HG03520 (cell line): Measurements from ENCODE around the gene HOXA10.

Source experiments
- ATAC-seq: cut with Tn5 transposase; IDR thresholded peaks from one replicate; pipeline ENCODE4 v1.9.1; 2021; ENCODE audit warnings: mild to moderate bottlenecking, moderate library complexity; ENCODE audit not compliant: unreplicated experiment

Gene HOXA10

GRCh38 chr7:27203964-27204594 lies 30.0 kb upstream of the HOXA10 start:
- no peak for ATAC-seq

- no peak for ATAC-seq
These were observed 29.3 kb upstream of the HOXA10 start for GRCh38 chr7:27203365-27203953.

GRCh38 chr7:27202862-27203134 lies 28.7 kb upstream of the HOXA10 start:
- no peak for ATAC-seq

- no peak for ATAC-seq
These were observed 28.1 kb upstream of the HOXA10 start for GRCh38 chr7:27202018-27202861.

GRCh38 chr7:27201580-27202017 lies 27.5 kb upstream of the HOXA10 start:
- no peak for ATAC-seq

- ATAC-seq: no peak
These were observed 26.9 kb upstream of the HOXA10 start for GRCh38 chr7:27200761-27201579.

- ATAC-seq: no peak
These were observed 26.0 kb upstream of the HOXA10 start, which contains the start of gene HOXA13 for GRCh38 chr7:27199849-27200760. TSS of gene HOXA13 (minus strand) at chr7:27200091. CDS start at chr7:27200077, 14 bp downstream.

- ATAC-seq: no peak
These were observed 25.0 kb upstream of the HOXA10 start for GRCh38 chr7:27198871-27199801.

GRCh38 chr7:27198138-27198841 lies 24.2 kb upstream of the HOXA10 start:
- ATAC-seq: no peak

- no peak for ATAC-seq
These were observed 23.3 kb upstream of the HOXA10 start for GRCh38 chr7:27197137-27198042.

GRCh38 chr7:27196287-27196767 lies 22.2 kb upstream of the HOXA10 start:
- ATAC-seq: no peak

GRCh38 chr7:27194686-27195379 lies 20.7 kb upstream of the HOXA10 start:
- no peak for ATAC-seq

GRCh38 chr7:27194002-27194352 lies 19.9 kb upstream of the HOXA10 start:
- no peak for ATAC-seq

GRCh38 chr7:27193335-27194001 lies 19.3 kb upstream of the HOXA10 start:
- ATAC-seq: no peak

- ATAC-seq: no peak
These were observed 18.6 kb upstream of the HOXA10 start for GRCh38 chr7:27192546-27193334.
